Body of pancreas (tissue), 4 donors: ENCODE results near the gene KLHL6.

ENCODE experiments used
- CTCF ChIP-seq, 7 experiments: fragments of 450-650 bp in 4 of 7; fragments of 200-600 bp in 3 of 7; sonication (generic) in 3 of 7; IDR thresholded peaks; one replicate each; pipeline ENCODE4 v1.5.1; 2016 to 2019; ENCODE audit warnings: antibody characterized with exemption in 7 of 7
- POLR2A ChIP-seq, 3 donors: fragments of 450-650 bp; IDR thresholded peaks; one replicate each; pipeline ENCODE4 v1.6.1; 2016; ENCODE audit warnings: antibody characterized with exemption in 3 of 3, mild to moderate bottlenecking in 2 of 3

- TF ChIP-seq CTCF (IDR thresholded peaks at IDR 0.05), result no peak
- no peak for TF ChIP-seq POLR2A (IDR thresholded peaks at IDR 0.05)
Measured at GRCh38 chr3:183524476-183524875, 31.0 kb downstream of the KLHL6 start.
